Measurements from ENCODE around the gene PCDHGC4. TPM values are rescaled to one million over a fixed set of nuclear protein-coding genes. Genes with fewer than 3 reads are reported as not detected.

PCDHGC4 gene
- total and polyA plus RNA-seq, 2 donors (not counting 3 experiments of a cell fraction or from before 2014, with no cell fraction given), result 0.25 to 2.1 TPM

- no peak for DNase-seq (ENCODE audit: low read depth, low spot score)
- BruUV-seq (replicated peaks), result no TSS peak
- dilution Hi-C loops (cut with MboI; ENCODE audit: extremely low pct_ligation_motif_present, low sequenced_read_pairs) (no loop called here), intact Hi-C loops (cut with micrococcal nuclease) (no loop called here)
- Histone ChIP-seq H3K36me3 (ENCODE audit: control insufficient read depth in 2 of 2, extremely low read depth in 1 of 2, insufficient read depth in 2 of 2, low read length in 2 of 2) (peaks cover 2 to 10% of the 10 kb centered on the region in 2 experiments), H3K9me1 (replicated peaks; ENCODE audit: control insufficient read depth, extremely low read depth, insufficient read depth, low read length) (no peaks in the 10 kb centered on the region), H3K9me3 (replicated peaks; ENCODE audit: control insufficient read depth, insufficient read depth, low read length) (no peaks in the 10 kb centered on the region), H3K4me2 (ENCODE audit: insufficient read depth, low read length) (no peak overlapping the region), H4K20me1 (replicated peaks; ENCODE audit: control insufficient read depth, extremely low read depth, insufficient read depth, low read length) (no peaks in the 10 kb centered on the region), H3K79me2 (ENCODE audit: control insufficient read depth, insufficient read depth, low read length) (no peaks in the 10 kb centered on the region), H3K27me3 (ENCODE audit: control insufficient read depth in 2 of 2, insufficient read depth in 2 of 2, low read length in 2 of 2) (no peaks in the 10 kb centered on the region), H3K4me1 (ENCODE audit: control insufficient read depth, extremely low read depth, insufficient read depth, low read length) (peaks cover 35% of the 10 kb centered on the region), H3K4me3 (replicated peaks in 1 of 3; ENCODE audit: insufficient read depth in 1 of 3, low read depth in 1 of 3, low read length in 3 of 3) (no peak overlapping the region), H2AFZ (ENCODE audit: low read depth, low read length) (no peak overlapping the region), H3K27ac (ENCODE audit: insufficient read depth, low read depth, low read length) (no peak overlapping the region), H3K9ac (replicated peaks; ENCODE audit: extremely low read depth, insufficient read depth, low read length) (no peak overlapping the region)
- ChIA-PET POLR2A (no interaction called here), CTCF (interaction anchor here (0.7 to 1.6 kb wide), 7 partner anchors 15 to 111 kb away, joined by 3 to 5 read pairs (median 4); partner anchors contain the start of genes PCDHGA10, PCDHGA12 and PCDHGB6)
- TF ChIP-seq POLR2AphosphoS5 (IDR thresholded peaks at IDR 0.05; ENCODE audit: insufficient read depth, low read depth, low read length), result no peak
- no peak for TF ChIP-seq FOS (IDR thresholded peaks at IDR 0.05; ENCODE audit: borderline replicate concordance, insufficient read depth, low read length)
- no peak for TF ChIP-seq MYC (IDR thresholded peaks at IDR 0.05; ENCODE audit: low read depth, low read length)
- TF ChIP-seq MAX (IDR thresholded peaks at IDR 0.05; ENCODE audit: insufficient read depth, insufficient read length), result no peak
- no peak for TF ChIP-seq JUN (IDR thresholded peaks at IDR 0.05; ENCODE audit: borderline replicate concordance, insufficient read depth, insufficient read length, low read depth)
- no peak for TF ChIP-seq GATA2 (IDR thresholded peaks at IDR 0.05; ENCODE audit: insufficient read depth, insufficient read length, low read depth, low read length)
- TF ChIP-seq POLR2A (IDR thresholded peaks at IDR 0.05; ENCODE audit: low read depth, low read length), result no peak
- no peak for TF ChIP-seq CTCF (IDR thresholded peaks at IDR 0.05; ENCODE audit: extremely low read depth in 1 of 2, insufficient read depth in 1 of 2, low read depth in 1 of 2, low read length in 2 of 2)
- TF ChIP-seq EZH2 (IDR thresholded peaks at IDR 0.05; ENCODE audit: borderline replicate concordance, low read depth, low read length, severe bottlenecking), result no peak
- FAIRE-seq, result no peak
Observed at GRCh38 chr5:141518618-141519015, 33.8 kb downstream of the PCDHGC4 start.
